GM23248 (cell line): ENCODE results near the gene COL18A1. TPM values are rescaled to one million over a fixed set of nuclear protein-coding genes. Genes with fewer than 3 reads are reported as not detected.

Experiments
- DNase-seq: peaks from one replicate; pipeline ENCODE4 v3.0.0-alpha.2; 2015
- H2AFZ ChIP-seq: fragments of 200-600 bp; sonication (generic); 2 replicates; pipeline ENCODE4 v1.6.1; 2016; ENCODE audit warnings: antibody characterized with exemption
- H3F3A ChIP-seq: fragments of 200-600 bp; sonication (generic); 2 replicates; pipeline ENCODE4 v1.6.1; 2016; ENCODE audit warnings: mild to moderate bottlenecking, antibody characterized with exemption, mixed run types; ENCODE audit not compliant: insufficient read depth
- H3K27ac ChIP-seq: fragments of 200-600 bp; sonication (generic); 2 replicates; pipeline ENCODE4 v1.5.1; 2016; ENCODE audit warnings: mild to moderate bottlenecking
- H3K27me3 ChIP-seq: fragments of 200-600 bp; sonication (generic); replicated peaks from 2 replicates; pipeline ENCODE4 v1.6.1; 2016; ENCODE audit warnings: mild to moderate bottlenecking; ENCODE audit not compliant: insufficient read depth
- H3K36me3 ChIP-seq: fragments of 200-600 bp; sonication (generic); 2 replicates; pipeline ENCODE4 v1.6.1; 2016; ENCODE audit warnings: low read depth, mild to moderate bottlenecking
- H3K4me1 ChIP-seq: fragments of 200-600 bp; sonication (generic); 2 replicates; pipeline ENCODE4 v1.6.1; 2016; ENCODE audit warnings: mild to moderate bottlenecking; ENCODE audit not compliant: insufficient read depth
- H3K4me2 ChIP-seq: fragments of 200-600 bp; sonication (generic); one replicate; pipeline ENCODE4 v1.6.1; 2016; ENCODE audit warnings: mild to moderate bottlenecking; ENCODE audit not compliant: unreplicated experiment
- H3K4me3 ChIP-seq: fragments of 200-600 bp; sonication (generic); 2 replicates; pipeline ENCODE4 v1.5.1; 2016; ENCODE audit warnings: mild to moderate bottlenecking
- H3K79me2 ChIP-seq: fragments of 200-600 bp; sonication (generic); 2 replicates; pipeline ENCODE4 v1.6.1; 2016; ENCODE audit warnings: mild to moderate bottlenecking; ENCODE audit not compliant: insufficient read depth
- H3K9ac ChIP-seq: fragments of 200-600 bp; sonication (generic); 2 replicates; pipeline ENCODE4 v1.6.1; 2016; ENCODE audit warnings: mild to moderate bottlenecking
- H3K9me2 ChIP-seq: fragments of 200-600 bp; sonication (generic); 2 replicates; pipeline ENCODE4 v1.6.1; 2016; ENCODE audit warnings: mixed run types, mild to moderate bottlenecking, moderate library complexity; ENCODE audit not compliant: insufficient read depth
- H3K9me3 ChIP-seq: fragments of 200-600 bp; sonication (generic); one replicate; pipeline ENCODE4 v1.6.1; 2017; ENCODE audit warnings: low read depth
- H4K20me1 ChIP-seq: fragments of 200-600 bp; sonication (generic); 2 replicates; pipeline ENCODE4 v1.6.0; 2016; ENCODE audit not compliant: insufficient read depth
- EZH2 ChIP-seq: fragments of 200-600 bp; sonication (generic); IDR thresholded peaks from 2 replicates; pipeline ENCODE4 v1.6.1; 2018; ENCODE audit warnings: antibody characterized with exemption, mild to moderate bottlenecking; ENCODE audit not compliant: insufficient read depth, poor library complexity, severe bottlenecking
- EZH2phosphoT487 ChIP-seq: fragments of 200-600 bp; sonication (generic); IDR thresholded peaks from 2 replicates; pipeline ENCODE4 v1.6.1; 2018; ENCODE audit warnings: antibody characterized with exemption, moderate library complexity, mild to moderate bottlenecking, low read depth; ENCODE audit not compliant: insufficient read depth
- WGBS, 2 experiments: methylation state at CpG; one replicate each; pipeline ENCODE4 v1.1.6; 2015 to 2017; ENCODE audit warnings: low lambda C conversion rate in 2 of 2, low coverage in 1 of 2; ENCODE audit errors: missing lambda C conversion rate in 2 of 2; 5-methylcytosine and 5-hydroxymethylcytosine counted together
- in situ Hi-C: fragments of 300-500 bp; cut with MboI; formaldehyde crosslinking; loops from 2 replicates; pipeline ENCODE4 v1.15.0; 2020
- polyA plus RNA-seq: library from polyadenylated mRNA; unstranded; fragments of >200 nt; fragmentation: Nextera tagmentation; extraction: Ambion mirVana; gene quantifications from 2 replicates; pipeline ENCODE4 v1.2.1, GENCODE V29; 2016
- total RNA-seq: library from RNA; depleted of rRNA; stranded (reverse); fragments of >200 nt; shearing (Covaris generic); gene quantifications from 2 replicates; pipeline ENCODE4 v1.2.3, GENCODE V29; 2014

Gene COL18A1
- total and polyA plus RNA-seq, 2 experiments from 2014 or later, result 1.7 to 30.5 TPM

DNA sequence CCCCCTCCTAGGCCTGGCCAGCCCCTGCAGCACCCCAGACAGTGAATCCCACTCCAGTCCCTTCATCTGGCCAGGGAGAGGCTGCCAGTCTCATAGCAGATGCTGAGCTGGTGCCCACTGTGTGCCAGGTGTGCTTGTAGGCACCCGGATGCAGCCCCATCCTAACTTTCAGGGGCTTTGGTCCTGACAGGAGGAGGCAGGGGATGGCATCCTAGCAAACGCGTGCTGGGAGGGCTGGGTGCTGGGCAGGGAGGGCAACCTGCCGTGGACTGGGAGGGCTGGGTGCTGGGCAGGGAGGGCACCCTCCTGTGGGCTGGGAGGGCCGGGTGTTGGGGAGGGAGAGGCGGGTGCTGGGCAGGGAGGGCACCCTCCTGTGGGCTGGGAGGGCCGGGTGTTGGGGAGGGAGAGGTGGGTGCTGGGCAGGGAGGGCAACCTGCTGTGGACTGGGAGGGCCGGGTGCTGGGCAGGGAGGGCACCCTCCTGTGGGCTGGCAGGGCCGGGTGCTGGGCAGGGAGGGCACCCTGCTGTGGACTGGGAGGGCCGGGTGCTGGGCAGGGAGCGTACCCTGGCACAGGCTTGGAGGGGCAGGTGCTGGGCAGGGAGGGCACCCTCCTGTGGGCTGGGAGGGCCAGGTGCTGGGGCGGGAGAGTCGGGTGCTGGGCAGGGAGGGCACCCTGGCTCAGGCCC lies 102.0 kb downstream of the COL18A1 start:
- H3K9me2 ChIP-seq, result no peaks in the 10 kb centered on the region
- no peak overlapping the region for H2AFZ ChIP-seq
- H3K27me3 ChIP-seq, result no peaks in the 10 kb centered on the region
- H3F3A ChIP-seq, result no peaks in the 10 kb centered on the region
- in situ Hi-C loops, result no loop called here
- H3K9me3 ChIP-seq, result no peaks in the 10 kb centered on the region
- no peak overlapping the region for H3K27ac ChIP-seq
- 79 to 95% methylated on average over 4 to 13 of the region's 13 CpGs for WGBS, 2 experiments
- no peaks in the 10 kb centered on the region for H3K36me3 ChIP-seq
- H3K79me2 ChIP-seq, result no peaks in the 10 kb centered on the region
- H4K20me1 ChIP-seq, result no peaks in the 10 kb centered on the region
- TF ChIP-seq EZH2 (no peak), EZH2phosphoT487 (no peak)
- no peaks in the 10 kb centered on the region for H3K4me1 ChIP-seq
- no peak overlapping the region for H3K4me2 ChIP-seq
- no peak overlapping the region for H3K4me3 ChIP-seq
- no peak overlapping the region for H3K9ac ChIP-seq
- DNase-seq, result no peak

- H3K9me3 ChIP-seq, result no peaks in the 10 kb centered on the region
- WGBS, 2 experiments, result 85 to 92% methylated on average over 7 to 9 of the region's 9 CpGs
- no peak overlapping the region for H3K4me2 ChIP-seq
- in situ Hi-C loops, result no loop called here
- no peak for DNase-seq
- H3K27me3 ChIP-seq, result no peaks in the 10 kb centered on the region
- no peak overlapping the region for H3K4me3 ChIP-seq
- TF ChIP-seq EZH2, result no peak
- H3K9me2 ChIP-seq, result no peaks in the 10 kb centered on the region
- no peaks in the 10 kb centered on the region for H4K20me1 ChIP-seq
- H3K79me2 ChIP-seq, result no peaks in the 10 kb centered on the region
- H3K4me1 ChIP-seq, result no peaks in the 10 kb centered on the region
- no peak overlapping the region for H3K27ac ChIP-seq
- no peak overlapping the region for H2AFZ ChIP-seq
- H3F3A ChIP-seq, result no peaks in the 10 kb centered on the region
- no peaks in the 10 kb centered on the region for H3K36me3 ChIP-seq
- H3K9ac ChIP-seq, result no peak overlapping the region
Measured at GRCh38 chr21:45507523-45507875, 102.5 kb downstream of the COL18A1 start.

- in situ Hi-C loops, result no loop called here
- H3F3A ChIP-seq, result no peaks in the 10 kb centered on the region
- no peak for DNase-seq
- no peaks in the 10 kb centered on the region for H4K20me1 ChIP-seq
- no peaks in the 10 kb centered on the region for H3K36me3 ChIP-seq
- no peaks in the 10 kb centered on the region for H3K27me3 ChIP-seq
- no peak overlapping the region for H3K4me2 ChIP-seq
- H3K9me3 ChIP-seq, result no peaks in the 10 kb centered on the region
- no peaks in the 10 kb centered on the region for H3K9me2 ChIP-seq
- TF ChIP-seq EZH2phosphoT487, result no peak
- no peak for TF ChIP-seq EZH2
- no peak overlapping the region for H3K4me3 ChIP-seq
- H3K9ac ChIP-seq, result no peak overlapping the region
- WGBS, 2 experiments, result 100% methylated on average over 2 to 3 of the region's 3 CpGs
- no peak overlapping the region for H3K27ac ChIP-seq
- H3K79me2 ChIP-seq, result no peaks in the 10 kb centered on the region
- H2AFZ ChIP-seq, result no peak overlapping the region
- H3K4me1 ChIP-seq, result no peaks in the 10 kb centered on the region
Measured at GRCh38 chr21:45507888-45508508, 103.0 kb downstream of the COL18A1 start.

GRCh38 chr21:45508607-45509565 lies 103.9 kb downstream of the COL18A1 start:
- H3K4me2 ChIP-seq, result no peak overlapping the region
- H3K79me2 ChIP-seq, result no peaks in the 10 kb centered on the region
- no peak overlapping the region for H3K4me3 ChIP-seq
- no peak for DNase-seq
- TF ChIP-seq EZH2, result no peak
- TF ChIP-seq EZH2phosphoT487, result no peak
- 89 to 91% methylated on average over 25 to 42 of the region's 42 CpGs for WGBS, 2 experiments
- H4K20me1 ChIP-seq, result no peaks in the 10 kb centered on the region
- in situ Hi-C loops, result no loop called here
- H3F3A ChIP-seq, result no peaks in the 10 kb centered on the region
- no peaks in the 10 kb centered on the region for H3K9me3 ChIP-seq
- H3K27me3 ChIP-seq, result no peaks in the 10 kb centered on the region
- no peak overlapping the region for H3K9ac ChIP-seq
- H2AFZ ChIP-seq, result no peak overlapping the region
- H3K27ac ChIP-seq, result no peak overlapping the region
- no peaks in the 10 kb centered on the region for H3K4me1 ChIP-seq
- no peaks in the 10 kb centered on the region for H3K36me3 ChIP-seq
- H3K9me2 ChIP-seq, result no peaks in the 10 kb centered on the region
